Fibroblast of lung (primary cell): ENCODE measurements around the gene PFKFB3. TPM values are rescaled to one million over a fixed set of nuclear protein-coding genes. Genes with fewer than 3 reads are reported as not detected.
"Not testable (repeated sequence)": the region's sequence is repeated elsewhere in the genome, so short reads cannot be mapped to it uniquely, and the experiment has no call there.

Source experiments
- DNase-seq, 2 donors: peaks; one replicate each; pipeline versions ENCODE4 v3.0.0 to v3.0.0-alpha.2; 2010; ENCODE audit warnings: low read depth in 2 of 2
- H2AFZ ChIP-seq: 2 replicates; pipeline ENCODE4 v1.5.1; 2012; ENCODE audit warnings: low read length, control low read depth, inconsistent platforms
- H3K27ac ChIP-seq: 2 replicates; pipeline ENCODE4 v1.5.1; 2011; ENCODE audit warnings: low read length, control low read depth; ENCODE audit not compliant: insufficient read depth
- H3K27me3 ChIP-seq: 2 replicates; pipeline ENCODE4 v1.5.1; 2011; ENCODE audit warnings: mild to moderate bottlenecking, low read length; ENCODE audit not compliant: control insufficient read depth, insufficient read depth
- H3K36me3 ChIP-seq: 2 replicates; pipeline ENCODE4 v1.5.1; 2011; ENCODE audit warnings: low read length; ENCODE audit not compliant: control insufficient read depth, insufficient read depth
- H3K4me1 ChIP-seq: 2 replicates; pipeline ENCODE4 v1.5.1; 2011; ENCODE audit warnings: low read length; ENCODE audit not compliant: control insufficient read depth, insufficient read depth; ENCODE audit errors: extremely low read depth
- H3K4me2 ChIP-seq: 2 replicates; pipeline ENCODE4 v1.5.1; 2011; ENCODE audit warnings: low read length, control low read depth; ENCODE audit not compliant: insufficient read depth; ENCODE audit errors: extremely low read depth
- H3K4me3 ChIP-seq, 4 experiments: fragments of 200-600 bp in 1 of 4; sonication (generic) in 1 of 4; replicated peaks in 1 of 4; 2 replicates each; pipeline ENCODE4 v1.5.1; 2011 to 2016; ENCODE audit warnings: low read length in 4 of 4, low read depth in 3 of 4, mild to moderate bottlenecking in 3 of 4, control low read depth in 2 of 4, inconsistent platforms in 1 of 4, mixed read lengths in 1 of 4; ENCODE audit not compliant: insufficient read depth in 1 of 4; ENCODE audit errors: control extremely low read depth in 1 of 4
- H3K79me2 ChIP-seq: 2 replicates; pipeline ENCODE4 v1.5.1; 2012; ENCODE audit warnings: mild to moderate bottlenecking, low read length, inconsistent platforms; ENCODE audit not compliant: control insufficient read depth, insufficient read depth
- H3K9ac ChIP-seq: 2 replicates; pipeline ENCODE4 v1.5.1; 2011; ENCODE audit warnings: mild to moderate bottlenecking, low read length, control low read depth; ENCODE audit not compliant: insufficient read depth
- H3K9me3 ChIP-seq: 2 replicates; pipeline ENCODE4 v1.5.1; 2012; ENCODE audit warnings: low read depth, low read length; ENCODE audit not compliant: control insufficient read depth, insufficient read depth
- H4K20me1 ChIP-seq: 2 replicates; pipeline ENCODE4 v1.5.1; 2011; ENCODE audit warnings: low read length; ENCODE audit not compliant: control insufficient read depth, insufficient read depth; ENCODE audit errors: extremely low read depth
- EZH2 ChIP-seq: IDR thresholded peaks from 2 replicates; pipeline ENCODE4 v1.5.1; 2012; ENCODE audit warnings: low read length, control low read depth, mild to moderate bottlenecking; ENCODE audit errors: missing control alignments
- polyA plus RNA-seq, 2 donors: library from polyadenylated mRNA; depleted of rRNA in 1 of 2; stranded (reverse) in 1 of 2; unstranded in 1 of 2; fragments of >200 nt; gene quantifications; 2 replicates each; pipeline ENCODE4 v1.2.1, GENCODE V29; 2011 to 2012; ENCODE audit warnings: missing spikeins in 1 of 2
- total RNA-seq: library from RNA; depleted of rRNA; stranded (reverse); fragments of >200 nt; gene quantifications from 2 replicates; pipeline ENCODE4 v1.2.1, GENCODE V29; 2014
- TF ChIP-seq, protein P1 (sequence below), 2 donors: IDR thresholded peaks in 1 of 2; conservative IDR thresholded peaks in 1 of 2; 1 replicate in 1 of 2; 2 replicates in 1 of 2; pipeline ENCODE4 v1.5.1; 2011 to 2012; ENCODE audit warnings: low read length in 2 of 2, control low read depth in 1 of 2, inconsistent platforms in 1 of 2, low read depth in 1 of 2, mild to moderate bottlenecking in 1 of 2

PFKFB3 gene
- total and polyA plus RNA-seq, 2 donors (not counting 1 experiment from before 2014, with no cell fraction given), result 14.2 to 25.8 TPM

DNA sequence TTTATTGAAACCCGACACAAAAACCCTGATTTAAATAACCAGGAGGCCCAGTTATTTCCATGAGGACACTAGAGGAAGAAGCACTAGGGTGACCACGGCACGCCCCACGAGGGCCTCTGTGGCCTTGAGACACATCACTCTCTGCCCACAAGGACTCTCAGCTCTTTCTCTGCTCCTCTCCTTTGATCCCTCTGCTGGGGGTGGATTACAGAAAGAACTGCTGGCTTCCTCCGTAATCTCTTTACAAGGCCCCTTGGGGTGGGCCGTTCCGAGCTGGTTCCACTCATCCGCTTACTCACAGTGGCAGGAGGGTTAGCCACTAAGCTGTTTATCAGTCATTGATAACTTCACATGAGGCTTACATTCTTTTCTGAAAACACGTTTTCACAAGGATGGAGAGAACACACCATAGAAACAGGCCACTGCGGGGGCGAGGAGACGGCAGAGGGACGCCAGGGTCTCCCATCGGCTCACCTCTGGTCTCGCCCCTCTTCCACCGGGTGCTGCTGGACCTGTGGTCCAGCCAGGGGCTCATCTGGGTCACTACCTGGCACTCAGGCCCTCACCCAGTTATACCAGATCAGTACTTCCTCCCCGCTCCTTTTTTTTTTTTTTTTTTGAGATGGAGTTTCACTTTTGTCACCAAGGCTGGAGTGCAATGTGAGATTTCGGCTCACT, 17.6 kb upstream of the PFKFB3 start:
- H3K4me3 ChIP-seq, result no peak overlapping the region
- H3K27me3 ChIP-seq, result no peaks in the 10 kb centered on the region
- H2AFZ ChIP-seq, result no peak overlapping the region
- no peaks in the 10 kb centered on the region for H3K9me3 ChIP-seq
- no peak for DNase-seq
- H3K4me1 ChIP-seq, result no peaks in the 10 kb centered on the region
- no peaks in the 10 kb centered on the region for H4K20me1 ChIP-seq
- no peaks in the 10 kb centered on the region for H3K36me3 ChIP-seq
- no peak overlapping the region for H3K27ac ChIP-seq
- H3K9ac ChIP-seq, result no peak overlapping the region
- H3K79me2 ChIP-seq, result no peaks in the 10 kb centered on the region
- TF ChIP-seq, protein P1, sequence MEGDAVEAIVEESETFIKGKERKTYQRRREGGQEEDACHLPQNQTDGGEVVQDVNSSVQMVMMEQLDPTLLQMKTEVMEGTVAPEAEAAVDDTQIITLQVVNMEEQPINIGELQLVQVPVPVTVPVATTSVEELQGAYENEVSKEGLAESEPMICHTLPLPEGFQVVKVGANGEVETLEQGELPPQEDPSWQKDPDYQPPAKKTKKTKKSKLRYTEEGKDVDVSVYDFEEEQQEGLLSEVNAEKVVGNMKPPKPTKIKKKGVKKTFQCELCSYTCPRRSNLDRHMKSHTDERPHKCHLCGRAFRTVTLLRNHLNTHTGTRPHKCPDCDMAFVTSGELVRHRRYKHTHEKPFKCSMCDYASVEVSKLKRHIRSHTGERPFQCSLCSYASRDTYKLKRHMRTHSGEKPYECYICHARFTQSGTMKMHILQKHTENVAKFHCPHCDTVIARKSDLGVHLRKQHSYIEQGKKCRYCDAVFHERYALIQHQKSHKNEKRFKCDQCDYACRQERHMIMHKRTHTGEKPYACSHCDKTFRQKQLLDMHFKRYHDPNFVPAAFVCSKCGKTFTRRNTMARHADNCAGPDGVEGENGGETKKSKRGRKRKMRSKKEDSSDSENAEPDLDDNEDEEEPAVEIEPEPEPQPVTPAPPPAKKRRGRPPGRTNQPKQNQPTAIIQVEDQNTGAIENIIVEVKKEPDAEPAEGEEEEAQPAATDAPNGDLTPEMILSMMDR (conservative IDR thresholded peaks at IDR 0.05 in 1 of 2, IDR thresholded peaks at IDR 0.05 in 1 of 2; ENCODE audit: low read depth in 1 of 2, low read length in 2 of 2), result no peak
- TF ChIP-seq EZH2, result no peak
- no peak overlapping the region for H3K4me2 ChIP-seq

GRCh38 chr10:6186894-6187256, 15.9 kb upstream of the PFKFB3 start:
- Histone ChIP-seq H3K4me3 (no peak overlapping the region), H3K4me2 (no peak overlapping the region), H3K27me3 (no peaks in the 10 kb centered on the region), H3K4me1 (peaks cover 5% of the 10 kb centered on the region), H3K79me2 (no peaks in the 10 kb centered on the region), H2AFZ (no peak overlapping the region), H3K9me3 (no peaks in the 10 kb centered on the region), H3K36me3 (no peaks in the 10 kb centered on the region), H4K20me1 (no peaks in the 10 kb centered on the region), H3K27ac (no peak overlapping the region), H3K9ac (no peak overlapping the region)
- no peak for TF ChIP-seq EZH2
- TF ChIP-seq, protein P1 (conservative IDR thresholded peaks at IDR 0.05 in 1 of 2, IDR thresholded peaks at IDR 0.05 in 1 of 2; ENCODE audit: low read depth in 1 of 2, low read length in 2 of 2), result no peak
- DNase-seq, result no peak

DNA sequence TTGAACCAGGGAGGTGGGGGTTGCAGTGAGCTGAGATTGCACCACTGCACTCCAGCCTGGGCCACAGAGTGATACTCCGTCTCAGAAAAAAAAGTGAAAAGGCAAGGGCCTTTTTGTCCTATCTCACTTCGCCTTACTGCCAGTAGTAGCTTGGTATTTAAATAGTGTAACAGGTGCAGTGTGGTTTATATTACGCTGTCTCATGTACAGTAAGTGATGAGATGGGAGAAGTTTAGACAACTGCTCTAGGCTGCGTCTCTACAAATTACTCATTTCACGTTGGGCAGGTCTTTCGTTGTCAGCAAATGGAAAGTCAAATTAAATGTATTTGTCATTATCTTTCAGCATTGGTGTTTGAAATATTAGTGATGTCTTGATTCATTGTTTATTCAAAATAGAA, 15.5 kb upstream of the PFKFB3 start:
- Histone ChIP-seq H3K4me3 (no peak overlapping the region), H3K9me3 (no peaks in the 10 kb centered on the region), H3K4me2 (no peak overlapping the region), H3K79me2 (no peaks in the 10 kb centered on the region), H3K27ac (no peak overlapping the region), H4K20me1 (no peaks in the 10 kb centered on the region), H2AFZ (no peak overlapping the region), H3K36me3 (no peaks in the 10 kb centered on the region), H3K27me3 (no peaks in the 10 kb centered on the region), H3K9ac (no peak overlapping the region), H3K4me1 (peaks cover 5% of the 10 kb centered on the region)
- TF ChIP-seq, protein P1 (conservative IDR thresholded peaks at IDR 0.05 in 1 of 2, IDR thresholded peaks at IDR 0.05 in 1 of 2; ENCODE audit: low read depth in 1 of 2, low read length in 2 of 2), result no peak
- no peak for TF ChIP-seq EZH2
- no peak for DNase-seq

DNA sequence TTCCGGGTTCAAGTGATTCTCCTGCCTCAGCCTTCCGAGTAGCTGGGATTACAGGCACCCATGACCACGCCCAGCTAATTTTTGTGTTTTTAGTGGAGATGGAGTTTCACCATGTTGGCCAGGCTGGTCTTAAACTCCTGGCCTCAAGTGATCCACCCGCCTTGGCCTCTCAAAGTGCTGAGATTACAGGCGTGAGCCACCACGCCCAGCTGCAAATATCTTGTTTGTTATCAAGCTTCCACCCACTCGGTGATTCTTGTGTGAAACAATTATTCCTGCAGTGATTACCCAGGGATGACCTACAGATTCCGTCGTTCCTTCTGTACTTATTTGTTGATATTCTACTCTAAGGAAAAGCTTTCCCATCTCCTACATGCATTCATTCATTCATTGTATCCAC, 12.7 kb upstream of the PFKFB3 start:
- H3K27ac ChIP-seq, H3K27me3 ChIP-seq, H2AFZ ChIP-seq, H3K9me3 ChIP-seq, H3K4me2 ChIP-seq, DNase-seq, H3K79me2 ChIP-seq, H3K9ac ChIP-seq, H3K4me1 ChIP-seq, H4K20me1 ChIP-seq, H3K36me3 ChIP-seq, H3K4me3 ChIP-seq: not testable (repeated sequence)
